ENCODE measurements around the gene ZFPM1. TPM values are rescaled to one million over a fixed set of nuclear protein-coding genes. Genes with fewer than 3 reads are reported as not detected.

The ZFPM1 gene
- total RNA-seq, 6 experiments from 2014 or later = 4.5 to 6.4 (median 5.1) TPM

GRCh38 chr16:88419790-88420189 is 33.3 kb upstream of the ZFPM1 start:
- Mint-ChIP-seq H3K27ac (no peak overlapping the region), H3K27me3 (ENCODE audit: insufficient read depth) (no peaks in the 10 kb centered on the region; the same call in 1 of the 2 replicates), H3K4me3 (no peak overlapping the region), H3K36me3 (ENCODE audit: low read depth) (no peaks in the 10 kb centered on the region), H3K9me3 (no peaks in the 10 kb centered on the region), H3K4me1 (ENCODE audit: low read depth) (peaks cover 5% of the 10 kb centered on the region; the same call in 1 of the 2 replicates)
- no peak for DNase-seq
- no peak for TF ChIP-seq CTCF (IDR thresholded peaks at IDR 0.05)

- Mint-ChIP-seq H3K9me3 (no peaks in the 10 kb centered on the region), H3K27ac (no peak overlapping the region), H3K36me3 (ENCODE audit: low read depth) (no peaks in the 10 kb centered on the region), H3K4me1 (ENCODE audit: low read depth) (peaks cover 5% of the 10 kb centered on the region; the same call in 1 of the 2 replicates), H3K4me3 (no peak overlapping the region), H3K27me3 (ENCODE audit: insufficient read depth) (no peaks in the 10 kb centered on the region; the same call in 1 of the 2 replicates)
- DNase-seq = no peak
- no peak for TF ChIP-seq CTCF (IDR thresholded peaks at IDR 0.05)
These were observed 32.6 kb upstream of the ZFPM1 start for GRCh38 chr16:88420496-88420895.

- Mint-ChIP-seq H3K27me3 (ENCODE audit: insufficient read depth) (no peaks in the 10 kb centered on the region; the same call in 1 of the 2 replicates), H3K9me3 (no peaks in the 10 kb centered on the region), H3K4me3 (no peak overlapping the region), H3K36me3 (ENCODE audit: low read depth) (no peaks in the 10 kb centered on the region), H3K4me1 (ENCODE audit: low read depth) (peaks cover 5% of the 10 kb centered on the region; the same call in 1 of the 2 replicates), H3K27ac (no peak overlapping the region)
- no peak for TF ChIP-seq CTCF (IDR thresholded peaks at IDR 0.05)
- no peak for DNase-seq
These were observed 31.8 kb upstream of the ZFPM1 start for GRCh38 chr16:88421301-88421700.

GRCh38 chr16:88421871-88422433 is 31.1 kb upstream of the ZFPM1 start:
- Mint-ChIP-seq H3K27ac (no peak overlapping the region), H3K9me3 (no peaks in the 10 kb centered on the region), H3K27me3 (ENCODE audit: insufficient read depth) (no peaks in the 10 kb centered on the region; the same call in 1 of the 2 replicates), H3K4me3 (no peak overlapping the region), H3K36me3 (ENCODE audit: low read depth) (no peaks in the 10 kb centered on the region), H3K4me1 (ENCODE audit: low read depth) (peaks cover 5% of the 10 kb centered on the region; the same call in 1 of the 2 replicates)
- no peak for DNase-seq
- TF ChIP-seq CTCF (IDR thresholded peaks at IDR 0.05) = no peak

- Mint-ChIP-seq H3K27me3 (ENCODE audit: insufficient read depth) (no peaks in the 10 kb centered on the region; the same call in 1 of the 2 replicates), H3K27ac (no peak overlapping the region), H3K9me3 (no peaks in the 10 kb centered on the region), H3K4me1 (ENCODE audit: low read depth) (peaks cover 5% of the 10 kb centered on the region; the same call in 1 of the 2 replicates), H3K4me3 (no peak overlapping the region), H3K36me3 (ENCODE audit: low read depth) (no peaks in the 10 kb centered on the region)
- no peak for DNase-seq
- no peak for TF ChIP-seq CTCF (IDR thresholded peaks at IDR 0.05)
These were observed 30.2 kb upstream of the ZFPM1 start for GRCh38 chr16:88422733-88423447.
